Neuronal stem cell (in vitro differentiated cells): Measurements from ENCODE around the gene PLN. TPM values are rescaled to one million over a fixed set of nuclear protein-coding genes. Genes with fewer than 3 reads are reported as not detected.

Source experiments
- DNase-seq: peaks from one replicate; pipeline ENCODE4 v3.0.0-alpha.2; 2013; ENCODE audit warnings: low spot score
- H2AFZ ChIP-seq: one replicate; pipeline ENCODE4 v1.6.1; 2013; ENCODE audit warnings: mild to moderate bottlenecking, low read length, inconsistent platforms
- H2AK5ac ChIP-seq: 2 replicates; pipeline ENCODE4 v1.6.1; 2013; ENCODE audit warnings: low read depth, mild to moderate bottlenecking, inconsistent platforms, low read length, moderate library complexity, mixed read lengths
- H2BK120ac ChIP-seq: 2 replicates; pipeline ENCODE4 v1.6.1; 2013; ENCODE audit warnings: low read depth, mild to moderate bottlenecking, inconsistent platforms, low read length, moderate library complexity, mixed read lengths
- H2BK12ac ChIP-seq: one replicate; pipeline ENCODE4 v1.6.1; 2013; ENCODE audit warnings: low read length, inconsistent platforms
- H2BK15ac ChIP-seq: 2 replicates; pipeline ENCODE4 v1.6.1; 2013; ENCODE audit warnings: mild to moderate bottlenecking, low read length, inconsistent platforms, mixed read lengths
- H2BK5ac ChIP-seq: one replicate; pipeline ENCODE4 v1.6.1; 2013; ENCODE audit warnings: inconsistent platforms, mild to moderate bottlenecking, low read length, moderate library complexity
- H3K14ac ChIP-seq: one replicate; pipeline ENCODE4 v1.6.1; 2013; ENCODE audit warnings: low read length, inconsistent platforms
- H3K18ac ChIP-seq: 2 replicates; pipeline ENCODE4 v1.6.1; 2013; ENCODE audit warnings: low read length, inconsistent platforms
- H3K23ac ChIP-seq: 2 replicates; pipeline ENCODE4 v1.6.1; 2013; ENCODE audit warnings: low read depth, mild to moderate bottlenecking, mixed read lengths, low read length, inconsistent platforms; ENCODE audit not compliant: poor library complexity
- H3K27ac ChIP-seq: replicated peaks from 3 replicates; pipeline ENCODE4 v1.5.1; 2013; ENCODE audit warnings: low read length, inconsistent platforms
- H3K27me3 ChIP-seq, 3 experiments: 2 replicates each; pipeline ENCODE4 v1.6.1; 2013; ENCODE audit warnings: low read length in 3 of 3, mild to moderate bottlenecking in 2 of 3, inconsistent platforms in 1 of 3, low read depth in 1 of 3, mixed read lengths in 1 of 3, moderate library complexity in 1 of 3; ENCODE audit not compliant: control insufficient read depth in 3 of 3, insufficient read depth in 3 of 3
- H3K36me3 ChIP-seq, 2 donors: replicated peaks in 1 of 2; 2 replicates each; pipeline ENCODE4 v1.6.1; 2013; ENCODE audit warnings: low read length in 2 of 2; ENCODE audit not compliant: control insufficient read depth in 2 of 2, insufficient read depth in 2 of 2
- H3K4ac ChIP-seq: 2 replicates; pipeline ENCODE4 v1.6.1; 2013; ENCODE audit warnings: inconsistent platforms, mild to moderate bottlenecking, low read length, moderate library complexity
- H3K4me1 ChIP-seq, 2 donors: 1 replicate in 1 of 2; 2 replicates in 1 of 2; pipeline ENCODE4 v1.6.1; 2013; ENCODE audit warnings: low read length in 2 of 2, low read depth in 1 of 2; ENCODE audit not compliant: control insufficient read depth in 2 of 2, insufficient read depth in 1 of 2
- H3K4me2 ChIP-seq: one replicate; pipeline ENCODE4 v1.6.1; 2013; ENCODE audit warnings: mild to moderate bottlenecking, low read length, inconsistent platforms; ENCODE audit not compliant: insufficient read depth, poor library complexity, severe bottlenecking
- H3K4me3 ChIP-seq, 2 donors: 2 replicates each; pipeline ENCODE4 v1.5.1; 2013; ENCODE audit warnings: low read length in 2 of 2, mild to moderate bottlenecking in 2 of 2, inconsistent platforms in 1 of 2, moderate library complexity in 1 of 2
- H3K79me1 ChIP-seq: one replicate; pipeline ENCODE4 v1.6.1; 2013; ENCODE audit warnings: low read depth, mild to moderate bottlenecking, inconsistent platforms, low read length, moderate library complexity
- H3K9ac ChIP-seq: one replicate; pipeline ENCODE4 v1.6.1; 2013; ENCODE audit warnings: mild to moderate bottlenecking, low read depth, low read length, inconsistent platforms; ENCODE audit not compliant: poor library complexity
- H3K9me3 ChIP-seq, 2 donors: replicated peaks in 1 of 2; 2 replicates each; pipeline versions ENCODE3 to v1.6.1; 2013; ENCODE audit warnings: low read length in 2 of 2, mild to moderate bottlenecking in 2 of 2, inconsistent platforms in 1 of 2, low read depth in 1 of 2, mixed read lengths in 1 of 2, moderate library complexity in 1 of 2; ENCODE audit not compliant: control insufficient read depth in 2 of 2, insufficient read depth in 1 of 2
- H4K8ac ChIP-seq: one replicate; pipeline ENCODE4 v1.6.1; 2013; ENCODE audit warnings: low read depth, mild to moderate bottlenecking, inconsistent platforms, low read length, moderate library complexity
- H4K91ac ChIP-seq: one replicate; pipeline ENCODE4 v1.6.1; 2013; ENCODE audit warnings: low read length, low read depth, mild to moderate bottlenecking, inconsistent platforms; ENCODE audit not compliant: poor library complexity
- WGBS, 2 donors: extraction: QIAGEN DNeasy Blood & Tissue Kit; methylation state at CpG; one replicate each; pipeline ENCODE4 v1.1.7; 2013; ENCODE audit warnings: missing lambda C conversion rate in 2 of 2, mixed read lengths in 1 of 2; ENCODE audit not compliant: insufficient read length in 2 of 2, insufficient replicate concordance in 1 of 2; ENCODE audit errors: extremely low coverage in 2 of 2; 5-methylcytosine and 5-hydroxymethylcytosine counted together
- polyA plus RNA-seq, 2 experiments: library from polyadenylated mRNA; stranded (reverse); fragments of 200-250 nt; gene quantifications; one replicate each; pipeline ENCODE4 v1.2.3, GENCODE V29; 2013

PLN gene
- polyA plus RNA-seq (2013, experiment 1 of 2) = not detected
- not detected for polyA plus RNA-seq (2013, experiment 2 of 2)

GRCh38 chr6:118548136-118548535 is at the start of gene PLN:
TSS of gene PLN (plus strand) at chr6:118548296. CDS start at chr6:118558922, 10,626 bp downstream.
- H2AFZ ChIP-seq = no peak within 1 kb of the TSS
- H3K9ac ChIP-seq = no peak within 1 kb of the TSS
- no peak within 1 kb of the TSS for H3K23ac ChIP-seq
- no peak within 1 kb of the TSS for H3K4ac ChIP-seq
- no peak within 1 kb of the TSS for H2AK5ac ChIP-seq
- H3K79me1 ChIP-seq = no peaks in the 10 kb centered on the region
- no peak within 1 kb of the TSS for H3K4me2 ChIP-seq
- no peak within 1 kb of the TSS for H4K91ac ChIP-seq
- no peak within 1 kb of the TSS for H3K27ac ChIP-seq
- no peak within 1 kb of the TSS for H2BK120ac ChIP-seq
- H3K36me3 ChIP-seq = no peaks in the 10 kb centered on the region
- H3K9me3 ChIP-seq = no peaks in the 10 kb centered on the region
- no peak within 1 kb of the TSS for H4K8ac ChIP-seq
- no CpG with 5 or more reads among the region's 3 CpGs for WGBS, 2 donors
- no peak within 1 kb of the TSS for H2BK5ac ChIP-seq
- H2BK12ac ChIP-seq = no peak within 1 kb of the TSS
- no peaks in the 10 kb centered on the region for H3K4me1 ChIP-seq
- no peak within 1 kb of the TSS for H3K18ac ChIP-seq
- H3K4me3 ChIP-seq = no peak within 1 kb of the TSS
- no peak within 1 kb of the TSS for H2BK15ac ChIP-seq
- H3K27me3 ChIP-seq = no peaks in the 10 kb centered on the region
- H3K14ac ChIP-seq = no peak within 1 kb of the TSS
- DNase-seq = no peak

- Histone ChIP-seq H4K8ac (peak overlapping the region; percentile 86), H3K14ac (no peak overlapping the region), H3K4ac (no peak overlapping the region), H3K36me3 (peaks cover 0 to 9% of the 10 kb centered on the region in 2 donors), H3K79me1 (no peaks in the 10 kb centered on the region), H2BK5ac (no peak overlapping the region), H3K4me3 (no peak overlapping the region), H3K27ac (no peak overlapping the region), H3K27me3 (no peaks in the 10 kb centered on the region), H4K91ac (no peak overlapping the region), H3K4me1 (no peaks in the 10 kb centered on the region), H2BK120ac (no peak overlapping the region), H2BK15ac (no peak overlapping the region), H3K18ac (no peak overlapping the region), H3K9ac (no peak overlapping the region), H2BK12ac (no peak overlapping the region), H2AK5ac (no peak overlapping the region), H3K4me2 (no peak overlapping the region), H2AFZ (no peak overlapping the region), H3K23ac (no peak overlapping the region), H3K9me3 (peaks cover 0 to 4% of the 10 kb centered on the region in 2 donors)
- no CpG with 5 or more reads among the region's 10 CpGs for WGBS, 2 donors
- no peak for DNase-seq
Observed at GRCh38 chr6:118500130-118501015, 47.7 kb upstream of the PLN start.

GRCh38 chr6:118501099-118501498 is 47.0 kb upstream of the PLN start:
- Histone ChIP-seq H3K14ac (peak overlapping the region; percentile 14), H3K18ac (no peak overlapping the region), H3K36me3 (peaks cover 0 to 6% of the 10 kb centered on the region in 2 donors), H3K79me1 (no peaks in the 10 kb centered on the region), H3K27ac (no peak overlapping the region), H3K27me3 (no peaks in the 10 kb centered on the region), H2BK15ac (no peak overlapping the region), H3K9me3 (peaks cover 0 to 4% of the 10 kb centered on the region in 2 donors), H3K23ac (no peak overlapping the region), H2BK120ac (no peak overlapping the region), H2BK5ac (no peak overlapping the region), H3K9ac (no peak overlapping the region), H3K4me1 (no peaks in the 10 kb centered on the region), H2BK12ac (no peak overlapping the region), H4K8ac (no peak overlapping the region), H3K4ac (no peak overlapping the region), H2AK5ac (no peak overlapping the region), H2AFZ (no peak overlapping the region), H3K4me2 (no peak overlapping the region), H4K91ac (no peak overlapping the region), H3K4me3 (no peak overlapping the region)
- no CpG with 5 or more reads among the region's 5 CpGs for WGBS, 2 donors
- DNase-seq = no peak

- no peak overlapping the region for H3K14ac ChIP-seq
- H3K23ac ChIP-seq = no peak overlapping the region
- H3K4ac ChIP-seq = no peak overlapping the region
Observed at GRCh38 chr6:118501765-118502164, 46.3 kb upstream of the PLN start.

More at GRCh38 chr6:118501765-118502164, 46.3 kb upstream of the PLN start:
- H3K27me3 ChIP-seq = no peaks in the 10 kb centered on the region
- no peak overlapping the region for H4K8ac ChIP-seq
- H2AK5ac ChIP-seq = no peak overlapping the region
- H2AFZ ChIP-seq = no peak overlapping the region
- no peak overlapping the region for H4K91ac ChIP-seq
- no peaks in the 10 kb centered on the region for H3K4me1 ChIP-seq
- H3K4me2 ChIP-seq = no peak overlapping the region
- no peak overlapping the region for H3K9ac ChIP-seq
- H2BK5ac ChIP-seq = no peak overlapping the region
- H3K18ac ChIP-seq = no peak overlapping the region
- no peak overlapping the region for H3K4me3 ChIP-seq
- no peak overlapping the region for H2BK120ac ChIP-seq
- no peak overlapping the region for H2BK12ac ChIP-seq
- H2BK15ac ChIP-seq = no peak overlapping the region
- DNase-seq = no peak
- H3K9me3 ChIP-seq = peaks cover 0 to 4% of the 10 kb centered on the region in 2 donors
- WGBS, 2 donors = no CpG with 5 or more reads among the region's 1 CpG
- no peaks in the 10 kb centered on the region for H3K79me1 ChIP-seq
- H3K27ac ChIP-seq = no peak overlapping the region
- H3K36me3 ChIP-seq = peaks cover 0 to 6% of the 10 kb centered on the region in 2 donors
